RPMI7951 (cell line): ENCODE results near the gene CSE1L. TPM values are rescaled to one million over a fixed set of nuclear protein-coding genes. Genes with fewer than 3 reads are reported as not detected.
A peak's percentile ranks its signal among the peaks of the same experiment; 100 is the strongest.
"Not testable (repeated sequence)": the region's sequence is repeated elsewhere in the genome, so short reads cannot be mapped to it uniquely, and the experiment has no call there.

Source experiments
- DNase-seq: peaks from one replicate; pipeline ENCODE4 v3.0.0-alpha.2; 2012; ENCODE audit warnings: low read depth
- total RNA-seq: library from RNA; depleted of rRNA; stranded (reverse); fragments of >200 nt; shearing (Covaris generic); gene quantifications from 2 replicates; pipeline ENCODE4 v1.2.3, GENCODE V29; 2014

Gene CSE1L
- total RNA-seq, 1 experiment from 2014 or later = 336 TPM

- no peak for DNase-seq
Measured at GRCh38 chr20:49063279-49063678, 17.2 kb downstream of the CSE1L start.

GRCh38 chr20:49074521-49074920 lies 28.4 kb downstream of the CSE1L start:
- no peak for DNase-seq

- no peak for DNase-seq
Measured at GRCh38 chr20:49078310-49078709, 32.2 kb downstream of the CSE1L start.

GRCh38 chr20:49082295-49082694 lies 36.2 kb downstream of the CSE1L start:
- DNase-seq = not testable (repeated sequence)

- DNase-seq = no peak
Measured at GRCh38 chr20:49091104-49091503, 45.0 kb downstream of the CSE1L start.

- no peak for DNase-seq
Measured at GRCh38 chr20:49091762-49092161, 45.6 kb downstream of the CSE1L start.

GRCh38 chr20:49096203-49096730 lies 50.2 kb downstream of the CSE1L start:
- no peak for DNase-seq

GRCh38 chr20:49097159-49097558 lies 51.0 kb downstream of the CSE1L start:
- DNase-seq = no peak

- DNase-seq = no peak
Measured at GRCh38 chr20:49098136-49098535, 52.0 kb downstream of the CSE1L start.

- no peak for DNase-seq
Measured at GRCh38 chr20:49099011-49099410, 52.9 kb downstream of the CSE1L start.

GRCh38 chr20:49100292-49100691 lies 54.2 kb downstream of the CSE1L start:
- not testable (repeated sequence) for DNase-seq

- DNase-seq = no peak
Measured at GRCh38 chr20:49100972-49101371, 54.9 kb downstream of the CSE1L start.

GRCh38 chr20:49103019-49103418 lies 56.9 kb downstream of the CSE1L start:
- no peak for DNase-seq

- DNase-seq = no peak
Measured at GRCh38 chr20:49103647-49104364, 57.7 kb downstream of the CSE1L start.

- no peak for DNase-seq
Measured at GRCh38 chr20:49104365-49104648, 58.2 kb downstream of the CSE1L start.

- not testable (repeated sequence) for DNase-seq
Measured at GRCh38 chr20:49104979-49105547, 59.0 kb downstream of the CSE1L start.

GRCh38 chr20:49106328-49106727 lies 60.2 kb downstream of the CSE1L start:
- DNase-seq = no peak

- DNase-seq = no peak
Measured at GRCh38 chr20:49110767-49111694, 64.9 kb downstream of the CSE1L start.

- peak; percentile 17 for DNase-seq
Measured at GRCh38 chr20:49112596-49113274, 66.6 kb downstream of the CSE1L start.

- no peak for DNase-seq
Measured at GRCh38 chr20:49115564-49115963, 69.5 kb downstream of the CSE1L start.

- DNase-seq = no peak
Measured at GRCh38 chr20:49118307-49118706, 72.2 kb downstream of the CSE1L start.

GRCh38 chr20:49119988-49120387 lies 73.9 kb downstream of the CSE1L start:
- DNase-seq = no peak
